Hematopoietic multipotent progenitor cell treated with erythropoietin and hydrocortisone succinate and interleukin-3 and kit ligand, for 4 days (in vitro differentiated cells): Measurements from ENCODE around the gene ARHGEF16.

ENCODE experiments used
- DNase-seq: peaks from one replicate; pipeline ENCODE4 v3.0.0-alpha.2; 2015

The ARHGEF16 gene

GRCh38 chr1:3457910-3458883 lies 3.7 kb downstream of the ARHGEF16 start:
- DNase-seq = peak; percentile 34

GRCh38 chr1:3459051-3459908 lies 4.8 kb downstream of the ARHGEF16 start:
- DNase-seq = no peak

GRCh38 chr1:3459940-3460671 lies 5.6 kb downstream of the ARHGEF16 start:
- no peak for DNase-seq

GRCh38 chr1:3460672-3461131 lies 6.2 kb downstream of the ARHGEF16 start:
- no peak for DNase-seq

- DNase-seq = no peak
Observed at GRCh38 chr1:3461238-3461933, 6.9 kb downstream of the ARHGEF16 start.

- no peak for DNase-seq
Observed at GRCh38 chr1:3461934-3462275, 7.4 kb downstream of the ARHGEF16 start.

- DNase-seq = no peak
Observed at GRCh38 chr1:3462356-3463012, 8.0 kb downstream of the ARHGEF16 start.

GRCh38 chr1:3463013-3463385 lies 8.5 kb downstream of the ARHGEF16 start:
- DNase-seq = no peak

GRCh38 chr1:3463408-3463863 lies 9.0 kb downstream of the ARHGEF16 start:
- no peak for DNase-seq

- no peak for DNase-seq
Observed at GRCh38 chr1:3463891-3464648, 9.6 kb downstream of the ARHGEF16 start.

GRCh38 chr1:3464649-3465025 lies 10.2 kb downstream of the ARHGEF16 start:
- no peak for DNase-seq

- DNase-seq = no peak
Observed at GRCh38 chr1:3465091-3465934, 10.8 kb downstream of the ARHGEF16 start.

- no peak for DNase-seq
Observed at GRCh38 chr1:3465935-3466321, 11.5 kb downstream of the ARHGEF16 start.

GRCh38 chr1:3466366-3467075 lies 12.1 kb downstream of the ARHGEF16 start:
- DNase-seq = no peak

GRCh38 chr1:3467096-3468036 lies 12.9 kb downstream of the ARHGEF16 start:
- no peak for DNase-seq

- no peak for DNase-seq
Observed at GRCh38 chr1:3468236-3469103, 14.0 kb downstream of the ARHGEF16 start.
